ENCODE results near the gene IQSEC1.

The IQSEC1 gene

GRCh38 chr3:12967606-12968351, 105.5 kb downstream of the IQSEC1 start:
- DNase-seq (ENCODE audit: low spot score): peak; percentile 88

DNA sequence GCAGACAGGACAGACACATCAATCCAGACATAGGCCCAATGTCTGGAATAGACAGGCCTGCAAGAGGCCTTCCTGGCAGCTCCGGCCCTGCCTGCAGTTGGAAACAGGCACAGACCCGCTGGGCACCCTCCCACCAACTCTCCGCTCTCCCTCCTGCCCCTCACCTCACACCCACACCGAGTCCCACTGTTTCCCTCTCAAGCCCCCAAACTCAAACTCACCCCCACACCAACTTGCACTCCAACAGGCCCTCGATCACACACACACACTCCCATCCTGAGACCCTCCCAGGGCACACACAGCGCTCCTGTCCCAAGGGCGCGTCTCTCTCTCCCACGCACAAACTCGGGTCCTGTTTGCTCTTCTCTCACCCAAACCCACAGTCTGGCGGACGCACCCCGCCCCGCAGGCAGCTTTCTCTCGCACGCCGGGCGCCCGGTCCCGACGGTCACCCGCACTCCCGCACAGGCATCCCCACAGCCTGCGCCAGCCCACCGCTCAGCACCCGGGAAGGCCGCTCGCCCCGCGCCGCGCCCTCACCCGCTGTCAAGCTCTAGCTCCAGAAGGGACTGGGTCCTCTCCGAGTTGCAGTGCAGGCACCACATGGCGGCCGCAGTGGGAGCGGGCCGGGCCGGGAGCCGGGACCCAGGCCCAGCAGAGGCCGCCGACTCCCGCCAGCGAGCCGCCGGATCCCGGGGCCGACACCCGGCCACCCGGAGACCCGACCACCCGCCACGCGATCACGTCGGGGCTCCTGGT, 106.2 kb downstream of the IQSEC1 start:
- no peak for DNase-seq (ENCODE audit: low spot score)

DNA sequence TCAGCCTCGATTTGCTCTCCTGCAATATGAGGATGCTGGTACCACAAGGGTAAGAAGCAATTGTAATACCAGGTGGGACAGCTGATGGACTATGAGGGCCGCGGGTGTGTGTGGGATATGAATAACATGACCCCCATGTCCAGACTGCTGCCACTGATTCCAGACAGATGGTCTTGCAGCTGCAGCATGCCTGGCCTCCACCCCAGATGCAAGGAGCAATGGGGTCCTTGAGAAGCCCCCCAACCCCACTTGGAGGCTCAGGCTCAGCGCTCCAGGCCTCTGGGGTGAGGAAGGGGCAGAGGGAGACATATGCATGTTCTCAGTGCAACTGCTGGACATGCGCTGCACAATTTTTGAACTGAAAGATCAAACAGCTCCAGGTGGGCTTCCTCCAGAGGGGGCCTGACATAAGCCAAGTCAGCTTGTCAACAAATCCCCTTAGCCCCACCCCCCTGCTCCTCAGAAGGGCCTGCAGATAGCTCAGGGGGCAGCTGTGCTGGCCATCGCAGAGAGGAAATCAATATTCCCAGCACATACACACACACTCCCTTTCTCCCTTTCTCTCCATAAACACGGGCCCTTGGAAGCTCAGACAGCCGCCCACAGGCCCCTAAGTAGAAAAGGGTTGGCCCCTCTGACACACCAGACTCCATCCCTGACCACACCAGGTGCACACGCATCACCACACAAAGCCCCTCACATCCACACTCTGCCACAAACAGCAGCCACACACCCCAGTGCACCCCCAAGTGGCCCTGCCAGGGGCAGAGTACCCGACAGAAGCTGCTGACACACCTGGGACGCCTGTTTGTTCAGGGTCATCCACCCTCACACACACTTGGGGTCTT, 107.0 kb downstream of the IQSEC1 start:
- no peak for DNase-seq (ENCODE audit: low spot score)

DNA sequence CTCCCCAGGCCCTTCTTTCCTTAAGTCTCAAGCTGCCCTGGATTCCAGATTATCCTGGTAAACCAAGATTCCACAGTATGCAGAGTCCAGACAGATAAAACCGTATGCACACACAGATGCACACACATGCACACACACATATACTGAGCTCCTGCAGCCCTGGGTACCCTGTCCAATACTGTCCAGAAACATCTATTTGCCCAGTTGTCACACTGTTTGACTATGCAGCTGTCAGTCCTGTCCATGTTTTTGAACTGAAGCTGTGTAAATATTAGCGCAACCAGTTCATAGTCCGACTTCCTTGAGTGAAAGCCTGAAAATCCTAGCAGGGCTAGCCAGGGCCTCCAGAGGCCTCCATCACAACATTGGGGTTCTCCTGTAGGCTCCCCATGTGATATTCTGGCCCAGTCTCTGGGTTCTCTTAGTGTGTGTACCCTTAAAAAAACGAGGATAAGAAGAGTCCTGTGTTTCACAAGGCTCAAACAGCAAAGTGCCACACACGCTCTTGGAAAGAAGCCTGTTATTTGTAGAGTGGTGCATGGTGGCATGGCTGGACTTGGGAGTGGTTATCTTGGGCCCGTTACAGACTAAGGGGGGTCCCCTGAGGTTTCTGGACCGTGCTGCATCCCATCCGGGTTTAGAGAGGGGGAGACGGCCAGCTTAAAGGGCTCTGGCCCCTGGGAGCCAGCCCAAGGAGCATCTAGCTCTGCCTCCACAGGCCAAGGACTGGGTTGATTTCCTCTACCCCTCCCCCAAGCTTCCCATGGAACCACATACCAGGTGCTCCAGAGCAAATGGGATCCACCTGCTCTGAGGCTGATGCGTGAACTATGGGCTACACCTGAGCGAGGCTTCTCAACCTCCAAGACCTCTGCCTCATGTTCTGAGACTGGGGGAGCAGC, 108.3 kb downstream of the IQSEC1 start:
- DNase-seq (ENCODE audit: low spot score): no peak

GRCh38 chr3:12963922-12964701, 109.1 kb downstream of the IQSEC1 start:
- no peak for DNase-seq (ENCODE audit: low spot score)

DNA sequence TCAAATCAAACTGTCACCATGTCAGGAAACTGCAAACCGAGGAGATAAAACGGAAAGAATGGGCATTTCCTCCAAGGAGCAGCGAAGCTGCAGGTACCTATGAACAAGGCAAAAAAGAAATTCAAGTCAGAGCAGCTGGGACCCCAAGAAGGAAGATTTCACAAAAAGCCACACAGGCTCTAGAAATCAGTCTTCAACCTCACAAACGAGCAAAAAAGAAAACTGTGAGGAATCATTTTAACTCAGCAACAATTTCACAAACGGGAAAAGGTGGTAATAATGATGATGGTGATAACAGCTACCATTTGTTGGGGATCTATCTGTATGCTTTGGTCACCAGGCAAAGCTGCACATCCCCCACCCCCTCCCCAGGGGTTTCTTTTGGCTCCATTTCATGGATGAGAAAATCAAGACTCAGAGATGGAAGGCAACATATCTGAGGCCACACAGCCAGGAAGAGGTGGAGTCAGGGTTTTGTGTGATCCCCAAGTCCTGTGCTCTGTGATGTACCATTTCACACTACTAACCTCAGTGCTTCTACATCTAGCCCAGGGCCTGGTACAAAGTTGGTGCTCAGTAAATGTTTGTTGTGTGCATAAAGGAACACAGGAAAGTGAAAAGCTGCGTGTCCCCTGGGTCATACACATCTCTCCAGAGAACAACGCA, 109.9 kb downstream of the IQSEC1 start:
- DNase-seq (ENCODE audit: low spot score): no peak

- DNase-seq (ENCODE audit: low spot score): no peak
Measured at GRCh38 chr3:12962292-12962691, 110.9 kb downstream of the IQSEC1 start.

- no peak for DNase-seq (ENCODE audit: low spot score)
Measured at GRCh38 chr3:12961697-12962036, 111.6 kb downstream of the IQSEC1 start.

GRCh38 chr3:12961007-12961696, 112.1 kb downstream of the IQSEC1 start:
- DNase-seq (ENCODE audit: low spot score): no peak

DNA sequence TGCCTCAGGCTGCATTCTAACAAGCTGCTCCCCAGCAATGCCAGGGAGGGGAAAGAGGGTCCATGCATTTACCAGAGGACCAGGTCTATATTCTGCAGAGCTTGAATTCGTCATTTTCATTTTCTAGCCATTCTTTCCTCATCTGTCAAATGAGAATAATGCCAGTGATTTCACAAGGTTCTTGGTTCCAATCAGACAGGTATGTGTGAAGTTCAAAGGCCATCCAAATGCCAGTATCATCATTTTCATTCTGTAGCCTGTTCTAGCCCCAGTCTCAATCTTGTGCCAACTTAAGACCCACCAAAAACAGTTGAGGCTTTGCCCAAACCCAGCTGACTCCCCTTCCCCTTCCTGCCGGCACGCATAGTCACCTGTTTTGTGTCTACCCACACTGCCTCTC, 112.7 kb downstream of the IQSEC1 start:
- DNase-seq (ENCODE audit: low spot score): no peak

GRCh38 chr3:12959838-12960378, 113.3 kb downstream of the IQSEC1 start:
- no peak for DNase-seq (ENCODE audit: low spot score)

DNA sequence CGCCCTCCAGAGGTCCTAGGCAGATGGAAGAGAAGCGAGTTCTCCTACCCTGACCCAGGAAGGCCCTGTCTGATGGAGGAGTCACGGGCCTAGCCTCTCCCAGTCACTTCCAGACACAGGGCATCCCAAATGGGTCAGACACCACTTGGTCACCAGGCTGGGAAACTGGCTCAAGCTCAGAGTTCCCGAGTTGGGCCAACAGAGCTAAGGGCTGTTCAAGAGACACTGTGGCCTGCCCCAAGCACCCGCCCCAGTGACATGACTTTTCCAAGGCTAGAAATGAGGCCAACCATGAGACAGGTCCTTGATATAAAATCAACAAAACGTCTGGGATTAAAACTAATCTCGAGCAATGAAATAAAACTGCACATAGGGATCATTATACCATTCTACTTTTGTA, 113.8 kb downstream of the IQSEC1 start:
- DNase-seq (ENCODE audit: low spot score): no peak

DNA sequence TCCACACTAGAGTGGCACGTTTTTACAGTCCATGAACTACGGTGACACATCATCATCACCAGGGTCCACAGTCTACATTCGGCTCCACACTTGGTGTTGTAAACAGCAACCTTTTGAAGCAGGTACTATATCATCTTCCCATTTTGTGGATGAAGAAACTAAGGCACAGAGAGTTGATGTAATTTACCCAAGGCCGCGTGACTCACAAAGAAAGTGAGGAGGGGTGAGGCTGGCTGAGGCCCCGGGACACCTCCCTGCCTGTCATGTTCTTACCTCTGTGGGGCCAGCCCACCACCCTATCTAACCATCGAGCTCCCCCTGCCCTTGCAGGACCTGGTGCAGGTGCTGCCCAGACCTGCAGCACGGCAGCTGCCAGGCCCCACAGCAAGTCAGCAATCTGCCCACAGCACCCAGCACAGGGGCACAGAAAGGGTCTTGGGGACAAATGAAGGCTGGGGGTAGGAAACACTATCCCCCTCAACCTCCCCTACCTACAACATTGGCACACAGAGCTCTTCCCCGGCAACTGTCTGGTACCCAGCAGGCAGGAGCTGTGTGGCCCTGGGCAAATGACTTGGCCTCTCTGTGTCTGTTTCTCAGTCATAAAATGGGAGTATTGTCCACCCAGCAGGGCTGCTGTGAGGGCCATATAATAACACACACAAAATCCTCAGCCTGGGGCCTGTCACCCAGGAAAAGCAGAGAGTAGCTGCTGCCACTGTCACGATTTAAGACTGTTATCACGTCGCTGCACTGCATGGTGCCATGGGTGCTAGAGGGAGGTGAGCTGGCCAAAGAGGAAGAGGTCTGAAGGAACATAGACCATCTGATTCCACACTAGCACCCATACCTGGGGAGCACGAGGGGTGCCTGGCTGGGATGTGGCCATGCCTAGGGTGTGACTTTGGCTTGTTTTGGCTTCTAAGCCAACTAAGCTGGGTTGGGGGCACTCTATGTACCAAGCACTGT, 115.1 kb downstream of the IQSEC1 start:
- no peak for DNase-seq (ENCODE audit: low spot score)

DNA sequence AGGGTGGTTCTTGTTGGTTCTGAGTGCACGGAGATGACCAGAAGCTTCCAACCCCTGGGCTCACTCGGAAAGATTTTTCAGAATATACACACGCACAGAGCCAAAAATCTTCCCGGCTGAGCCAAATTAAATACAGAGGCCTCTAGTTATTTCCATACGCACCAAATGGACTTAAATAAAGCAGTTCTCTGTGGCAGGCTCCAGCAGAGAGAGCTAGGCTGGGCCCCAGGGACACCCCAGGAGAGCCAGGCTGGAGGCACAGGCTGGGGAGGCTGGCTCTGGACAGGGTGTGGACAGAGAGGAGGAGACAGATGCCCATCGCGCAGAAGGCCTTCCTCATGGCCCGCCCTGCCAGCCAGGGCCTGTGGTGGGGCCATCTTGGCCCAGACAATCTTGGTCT, 115.9 kb downstream of the IQSEC1 start:
- no peak for DNase-seq (ENCODE audit: low spot score)

DNA sequence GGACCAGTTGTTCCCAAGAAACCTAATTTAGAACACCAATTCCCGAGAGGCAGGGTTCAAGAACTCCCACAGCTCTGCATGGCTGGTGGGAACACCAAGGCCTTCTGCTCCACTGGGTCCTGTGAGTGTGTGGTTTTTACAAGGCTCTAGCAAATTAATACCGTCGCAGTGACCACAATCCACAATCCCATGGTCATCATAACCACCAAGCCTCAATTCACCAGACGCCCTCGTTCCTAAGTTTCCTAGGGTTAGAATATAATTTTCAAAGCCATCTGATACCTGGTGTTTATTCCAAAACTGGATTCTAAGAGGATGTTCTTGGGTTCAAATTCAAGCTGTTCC, 116.9 kb downstream of the IQSEC1 start:
- no peak for DNase-seq (ENCODE audit: low spot score)

- DNase-seq (ENCODE audit: low spot score): no peak
Measured at GRCh38 chr3:12955651-12956315, 117.4 kb downstream of the IQSEC1 start.

DNA sequence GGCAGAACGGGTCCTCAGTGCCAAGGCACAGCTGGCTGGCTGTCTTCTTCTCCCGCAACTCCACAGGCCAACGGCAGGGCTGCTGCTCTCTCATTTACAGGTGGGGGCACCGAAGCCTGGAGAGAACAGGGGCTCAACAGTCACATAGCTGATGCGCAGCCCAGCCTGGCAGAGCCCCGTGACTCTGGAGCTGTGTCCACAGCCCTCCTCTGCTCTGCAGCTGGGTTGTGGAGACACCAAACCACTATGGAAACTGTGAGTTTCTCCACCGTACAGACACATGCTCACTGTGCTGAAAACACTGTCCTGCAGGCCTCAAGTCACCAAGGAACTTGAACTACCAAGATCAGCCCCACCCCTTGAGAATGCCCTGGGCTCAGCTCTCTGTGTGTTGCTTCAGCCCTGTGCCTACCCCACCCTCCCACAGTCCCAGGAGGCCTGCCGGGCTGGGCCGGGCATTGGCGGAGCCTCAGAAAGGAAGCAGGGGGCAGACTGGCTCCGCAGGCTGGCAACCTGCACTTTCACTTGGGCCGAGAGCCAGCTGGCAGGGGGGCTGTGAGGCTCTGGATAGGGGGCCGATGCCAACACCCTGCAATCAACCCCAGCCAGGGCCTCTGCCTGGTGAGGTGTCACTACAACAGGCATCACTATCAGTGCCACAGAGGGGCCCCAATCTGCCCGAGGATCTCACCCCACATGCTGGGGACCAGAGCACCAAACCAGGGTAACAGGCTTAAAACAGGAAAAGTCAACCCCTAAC, 118.2 kb downstream of the IQSEC1 start:
- DNase-seq (ENCODE audit: low spot score): no peak
